ENCODE data around the gene MIEF1.

GRCh38 chr22:39515266-39516050 lies 13.4 kb downstream of the MIEF1 start:
- TF ChIP-seq MAX (IDR thresholded peaks at IDR 0.05; ENCODE audit: low read depth) (no peak), CTCF (IDR thresholded peaks at IDR 0.05) (no peak), TEAD4 (IDR thresholded peaks at IDR 0.05; ENCODE audit: borderline replicate concordance, insufficient read depth) (no peak), POLR2AphosphoS5 (IDR thresholded peaks at IDR 0.05; ENCODE audit: low read depth, low read length) (no peak)
